OCI-LY3 (cell line): ENCODE results near the gene CYSLTR2.
"Not testable (repeated sequence)": the region's sequence is repeated elsewhere in the genome, so short reads cannot be mapped to it uniquely, and the experiment has no call there.

Experiments used
- EZH2phosphoT487 ChIP-seq: fragments of 200-600 bp; shearing (Covaris generic); IDR thresholded peaks from 2 replicates; pipeline ENCODE4 v1.6.1; 2018; ENCODE audit warnings: antibody characterized with exemption, mixed run types, low read depth
- TF ChIP-seq, protein P1 (sequence below): fragments of 200-600, 300-600 bp; sonication (generic); IDR thresholded peaks from 2 replicates; pipeline ENCODE4 v1.5.1; 2014; ENCODE audit warnings: antibody characterized with exemption, low read length, low read depth

DNA sequence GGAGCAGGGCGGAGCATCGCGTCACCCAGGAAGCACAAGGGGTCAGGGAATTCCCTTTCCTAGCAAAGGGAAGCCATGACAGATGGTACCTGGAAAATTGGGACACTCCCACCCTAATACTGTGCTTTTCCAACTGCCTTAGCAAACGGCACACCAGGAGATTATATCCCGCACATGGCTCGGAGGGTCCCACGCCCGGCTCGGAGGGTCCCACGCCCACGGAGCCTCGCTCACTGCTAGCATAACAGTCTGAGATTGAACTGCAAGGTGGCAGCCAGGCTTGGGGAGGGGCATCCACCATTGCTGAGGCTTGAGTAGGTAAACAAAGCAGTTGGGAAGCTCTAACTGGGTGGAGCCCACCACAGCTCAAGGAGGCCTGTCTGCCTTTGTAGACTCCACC is 42.9 kb downstream of the CYSLTR2 start:
- TF ChIP-seq, protein P1, sequence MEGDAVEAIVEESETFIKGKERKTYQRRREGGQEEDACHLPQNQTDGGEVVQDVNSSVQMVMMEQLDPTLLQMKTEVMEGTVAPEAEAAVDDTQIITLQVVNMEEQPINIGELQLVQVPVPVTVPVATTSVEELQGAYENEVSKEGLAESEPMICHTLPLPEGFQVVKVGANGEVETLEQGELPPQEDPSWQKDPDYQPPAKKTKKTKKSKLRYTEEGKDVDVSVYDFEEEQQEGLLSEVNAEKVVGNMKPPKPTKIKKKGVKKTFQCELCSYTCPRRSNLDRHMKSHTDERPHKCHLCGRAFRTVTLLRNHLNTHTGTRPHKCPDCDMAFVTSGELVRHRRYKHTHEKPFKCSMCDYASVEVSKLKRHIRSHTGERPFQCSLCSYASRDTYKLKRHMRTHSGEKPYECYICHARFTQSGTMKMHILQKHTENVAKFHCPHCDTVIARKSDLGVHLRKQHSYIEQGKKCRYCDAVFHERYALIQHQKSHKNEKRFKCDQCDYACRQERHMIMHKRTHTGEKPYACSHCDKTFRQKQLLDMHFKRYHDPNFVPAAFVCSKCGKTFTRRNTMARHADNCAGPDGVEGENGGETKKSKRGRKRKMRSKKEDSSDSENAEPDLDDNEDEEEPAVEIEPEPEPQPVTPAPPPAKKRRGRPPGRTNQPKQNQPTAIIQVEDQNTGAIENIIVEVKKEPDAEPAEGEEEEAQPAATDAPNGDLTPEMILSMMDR: not testable (repeated sequence)
- not testable (repeated sequence) for TF ChIP-seq EZH2phosphoT487
